GM18502 (cell line): Measurements from ENCODE around the gene VEGFA.

ENCODE experiments used
- ATAC-seq: cut with Tn5 transposase; IDR thresholded peaks from one replicate; pipeline ENCODE4 v1.9.1; 2021; ENCODE audit warnings: mild to moderate bottlenecking; ENCODE audit not compliant: unreplicated experiment, poor library complexity

Gene VEGFA

DNA sequence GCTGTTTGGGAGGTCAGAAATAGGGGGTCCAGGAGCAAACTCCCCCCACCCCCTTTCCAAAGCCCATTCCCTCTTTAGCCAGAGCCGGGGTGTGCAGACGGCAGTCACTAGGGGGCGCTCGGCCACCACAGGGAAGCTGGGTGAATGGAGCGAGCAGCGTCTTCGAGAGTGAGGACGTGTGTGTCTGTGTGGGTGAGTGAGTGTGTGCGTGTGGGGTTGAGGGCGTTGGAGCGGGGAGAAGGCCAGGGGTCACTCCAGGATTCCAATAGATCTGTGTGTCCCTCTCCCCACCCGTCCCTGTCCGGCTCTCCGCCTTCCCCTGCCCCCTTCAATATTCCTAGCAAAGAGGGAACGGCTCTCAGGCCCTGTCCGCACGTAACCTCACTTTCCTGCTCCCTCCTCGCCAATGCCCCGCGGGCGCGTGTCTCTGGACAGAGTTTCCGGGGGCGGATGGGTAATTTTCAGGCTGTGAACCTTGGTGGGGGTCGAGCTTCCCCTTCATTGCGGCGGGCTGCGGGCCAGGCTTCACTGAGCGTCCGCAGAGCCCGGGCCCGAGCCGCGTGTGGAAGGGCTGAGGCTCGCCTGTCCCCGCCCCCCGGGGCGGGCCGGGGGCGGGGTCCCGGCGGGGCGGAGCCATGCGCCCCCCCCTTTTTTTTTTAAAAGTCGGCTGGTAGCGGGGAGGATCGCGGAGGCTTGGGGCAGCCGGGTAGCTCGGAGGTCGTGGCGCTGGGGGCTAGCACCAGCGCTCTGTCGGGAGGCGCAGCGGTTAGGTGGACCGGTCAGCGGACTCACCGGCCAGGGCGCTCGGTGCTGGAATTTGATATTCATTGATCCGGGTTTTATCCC, at the start of gene VEGFA:
Gene VEGFA, plus strand, starts transcription at position 686 of the 846 bp plus-strand sequence.
- peak; percentile 59 for ATAC-seq

GRCh38 chr6:43720999-43721398, 49.0 kb upstream of the VEGFA start:
- ATAC-seq, result no peak

- ATAC-seq, result no peak
Measured at GRCh38 chr6:43722920-43723545, 47.0 kb upstream of the VEGFA start.

DNA sequence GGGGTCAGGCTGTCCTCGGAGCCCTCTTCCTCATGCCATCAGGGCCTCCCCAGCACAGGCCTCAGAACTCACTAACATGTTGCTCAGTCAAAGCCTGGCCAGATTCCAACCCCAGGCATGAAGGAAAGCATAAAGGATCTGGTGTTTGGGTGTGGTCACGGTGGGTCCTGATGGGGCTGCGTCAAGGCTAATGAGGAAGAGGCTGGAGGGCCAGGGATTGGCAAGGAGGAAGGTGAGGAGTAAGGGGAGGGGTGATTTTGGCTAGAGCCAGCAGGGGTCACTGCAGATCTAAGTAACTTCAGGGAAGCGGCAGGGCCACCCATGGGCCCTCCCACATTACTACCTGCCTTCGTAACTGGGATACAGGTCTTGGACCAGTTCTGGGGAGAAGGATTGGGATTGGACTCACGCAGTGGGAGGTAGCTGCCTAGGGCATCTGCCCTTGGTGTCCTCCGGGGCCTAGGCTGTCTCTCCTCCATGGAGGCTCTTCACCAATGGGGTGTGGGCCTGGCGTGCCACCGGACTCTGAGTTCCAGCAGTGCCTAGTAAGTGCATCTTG, 46.2 kb upstream of the VEGFA start:
- ATAC-seq, result peak; percentile 68

DNA sequence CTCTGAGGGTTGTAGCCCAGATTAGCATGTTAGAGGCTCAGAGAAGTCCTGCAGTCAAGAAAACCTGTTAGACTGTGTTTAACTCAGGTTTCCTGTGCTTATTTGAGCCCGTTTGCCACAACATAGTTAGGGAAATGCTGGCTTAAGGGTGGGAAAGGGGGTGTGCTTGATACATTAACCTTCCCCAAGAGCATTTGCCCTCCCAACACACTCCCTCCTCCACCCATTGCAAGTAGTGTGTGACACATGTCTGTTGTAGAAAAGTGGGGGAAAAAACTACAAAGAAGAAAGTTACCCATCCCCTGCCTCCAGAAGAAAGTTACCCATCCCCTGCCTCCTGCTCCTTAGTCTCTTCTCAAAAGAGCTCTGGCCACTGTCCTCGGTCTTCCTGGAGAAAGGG, 45.7 kb upstream of the VEGFA start:
- no peak for ATAC-seq

DNA sequence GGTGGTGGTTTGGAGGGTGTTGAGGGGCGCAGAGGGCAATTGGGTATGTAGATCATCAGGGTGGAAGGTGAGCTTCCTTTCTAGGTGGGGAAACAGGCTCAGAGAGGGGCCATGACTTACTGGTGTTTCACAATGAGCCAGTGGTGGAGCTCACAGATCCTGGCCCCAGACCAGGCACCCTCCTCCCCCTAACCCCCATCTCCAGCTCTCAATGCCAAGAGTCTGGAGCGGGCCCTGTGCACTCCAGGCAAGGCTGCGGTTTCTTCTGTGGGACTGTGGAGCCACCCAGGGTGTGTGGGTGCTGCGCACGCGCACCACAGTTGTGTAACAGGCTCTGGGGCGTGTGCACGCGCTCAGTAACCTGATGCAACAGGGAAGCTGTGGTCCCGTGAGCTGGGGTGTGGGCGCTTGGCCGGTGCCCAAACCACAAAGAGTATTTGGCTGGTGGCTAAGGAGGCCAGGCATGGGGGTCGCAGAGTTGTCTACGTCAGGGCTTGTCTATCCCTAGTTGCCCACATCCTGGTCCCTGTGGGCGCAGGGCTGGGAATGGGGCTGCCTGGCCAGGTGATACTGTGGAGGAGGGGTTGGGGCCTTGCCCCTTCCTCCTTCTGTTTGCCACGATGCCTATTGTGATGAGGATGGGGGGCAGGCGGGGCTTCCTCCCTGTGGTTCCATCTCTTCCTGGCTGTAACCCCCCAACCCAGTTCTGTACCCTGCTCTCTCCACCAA, 44.9 kb upstream of the VEGFA start:
- ATAC-seq, result peak; percentile 76

DNA sequence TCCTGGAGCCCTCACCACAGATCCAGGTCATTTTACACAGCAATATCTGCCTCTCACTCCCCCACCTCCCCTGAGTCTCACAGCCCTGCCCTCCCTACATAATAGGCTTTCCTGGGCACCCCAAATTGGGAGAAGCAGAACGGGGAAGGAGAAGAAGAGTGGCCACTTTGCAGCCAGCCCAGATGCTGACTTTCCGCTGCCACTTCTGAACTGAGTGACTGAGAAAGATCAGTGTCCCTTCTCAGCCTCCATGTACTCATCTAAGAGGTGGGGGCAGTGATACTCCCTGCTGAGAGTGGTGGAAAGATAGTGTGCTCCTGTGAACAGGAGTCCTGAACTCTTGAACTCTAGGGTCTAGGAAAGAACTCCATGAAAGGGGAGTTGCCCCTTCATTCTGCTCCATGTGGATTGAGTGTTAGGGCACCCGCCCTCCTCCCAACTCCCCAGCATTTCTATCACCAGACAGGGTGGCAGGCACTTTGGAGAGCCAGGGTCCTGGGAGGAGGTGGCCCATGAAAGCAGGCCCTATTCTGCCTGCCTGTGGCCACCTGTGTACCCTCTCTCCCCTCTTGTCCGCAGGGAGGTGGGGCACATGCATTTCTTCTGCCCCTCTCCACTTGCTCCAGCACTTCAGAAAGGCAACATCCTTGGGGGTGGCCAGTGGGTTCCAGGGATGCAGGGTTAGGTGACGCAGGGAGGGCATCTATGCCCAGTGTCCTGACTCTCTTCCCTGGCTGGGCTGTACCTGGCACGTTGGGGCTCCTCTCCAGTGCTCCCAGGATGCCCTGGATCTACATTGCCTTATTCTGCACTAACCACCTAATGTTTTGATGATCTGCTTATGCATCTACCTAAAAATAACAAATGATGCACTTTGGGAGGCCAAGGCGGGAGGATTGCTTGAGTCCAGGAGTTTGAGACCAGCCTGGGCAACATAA, 44.1 kb upstream of the VEGFA start:
- ATAC-seq, result no peak

- ATAC-seq, result no peak
Measured at GRCh38 chr6:43727634-43728033, 42.4 kb upstream of the VEGFA start.

- ATAC-seq, result no peak
Measured at GRCh38 chr6:43728586-43728985, 41.4 kb upstream of the VEGFA start.

DNA sequence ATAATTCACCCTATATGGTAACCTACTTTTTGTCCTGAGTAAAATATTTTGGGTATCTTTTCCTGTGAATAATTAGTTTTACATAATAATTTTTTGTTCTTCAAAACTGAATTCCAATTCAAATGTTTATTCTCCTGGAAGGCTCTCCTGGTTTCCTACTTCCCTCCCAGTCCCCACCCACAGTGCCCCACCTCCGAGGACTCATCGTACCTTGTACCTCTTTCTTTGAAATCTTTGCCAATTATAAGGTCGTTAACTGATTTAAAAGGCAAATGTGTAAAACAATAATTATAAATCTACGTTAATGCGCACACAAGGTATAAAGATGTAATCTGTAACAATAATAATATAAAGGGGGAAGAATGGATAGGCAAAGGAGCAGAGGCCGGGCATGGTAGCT, 40.5 kb upstream of the VEGFA start:
- no peak for ATAC-seq

GRCh38 chr6:43730634-43731033, 39.4 kb upstream of the VEGFA start:
- no peak for ATAC-seq

- no peak for ATAC-seq
Measured at GRCh38 chr6:43733471-43734293, 36.3 kb upstream of the VEGFA start.

DNA sequence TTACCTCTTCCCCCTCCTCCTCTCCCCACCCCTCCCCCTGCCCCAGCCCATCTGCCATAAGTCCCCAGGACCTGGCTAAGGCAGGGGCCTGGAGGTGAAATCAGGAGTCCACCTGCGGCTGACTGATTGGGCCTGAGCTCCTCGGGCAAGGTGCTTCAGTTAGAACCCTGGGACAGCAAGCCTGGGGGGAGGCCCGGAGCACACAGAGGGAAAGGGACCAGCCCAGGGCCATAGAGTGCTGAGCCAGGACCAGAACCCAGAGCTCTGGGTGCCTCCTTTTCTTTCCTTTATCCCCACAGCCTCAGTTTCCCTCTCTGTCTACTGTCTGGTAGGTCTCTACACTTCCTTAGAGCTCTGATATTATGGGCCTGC, 35.7 kb upstream of the VEGFA start:
- no peak for ATAC-seq

DNA sequence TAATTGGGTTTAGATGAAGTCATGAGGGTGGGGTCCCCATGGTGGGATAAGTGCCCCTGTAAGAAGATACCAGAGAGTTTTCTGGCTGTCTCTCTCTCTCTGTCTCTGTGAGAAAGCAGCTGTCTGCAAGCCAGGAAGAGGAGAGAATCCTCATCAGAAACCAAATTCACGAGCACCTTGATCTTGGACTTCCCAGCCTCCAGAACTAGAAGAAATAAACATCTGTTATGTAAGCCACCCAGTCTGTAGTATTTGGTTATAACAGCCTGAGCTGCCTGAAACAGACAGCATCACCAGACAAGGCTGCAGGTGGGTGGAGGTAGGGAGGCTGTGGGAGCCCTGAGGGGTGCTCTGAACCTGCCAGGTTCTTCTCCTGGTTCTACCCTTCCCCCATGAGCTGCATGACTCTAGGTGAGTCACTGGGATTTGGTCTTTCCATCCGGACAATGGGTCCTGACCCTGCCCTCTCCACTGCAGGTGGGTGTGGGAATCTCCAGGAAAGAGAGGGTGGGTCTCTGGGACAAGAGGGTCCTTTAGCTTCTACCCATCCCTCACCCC, 34.3 kb upstream of the VEGFA start:
- no peak for ATAC-seq

GRCh38 chr6:43736211-43736786, 33.7 kb upstream of the VEGFA start:
- ATAC-seq, result no peak

GRCh38 chr6:43736844-43737243, 33.2 kb upstream of the VEGFA start:
- ATAC-seq, result no peak

DNA sequence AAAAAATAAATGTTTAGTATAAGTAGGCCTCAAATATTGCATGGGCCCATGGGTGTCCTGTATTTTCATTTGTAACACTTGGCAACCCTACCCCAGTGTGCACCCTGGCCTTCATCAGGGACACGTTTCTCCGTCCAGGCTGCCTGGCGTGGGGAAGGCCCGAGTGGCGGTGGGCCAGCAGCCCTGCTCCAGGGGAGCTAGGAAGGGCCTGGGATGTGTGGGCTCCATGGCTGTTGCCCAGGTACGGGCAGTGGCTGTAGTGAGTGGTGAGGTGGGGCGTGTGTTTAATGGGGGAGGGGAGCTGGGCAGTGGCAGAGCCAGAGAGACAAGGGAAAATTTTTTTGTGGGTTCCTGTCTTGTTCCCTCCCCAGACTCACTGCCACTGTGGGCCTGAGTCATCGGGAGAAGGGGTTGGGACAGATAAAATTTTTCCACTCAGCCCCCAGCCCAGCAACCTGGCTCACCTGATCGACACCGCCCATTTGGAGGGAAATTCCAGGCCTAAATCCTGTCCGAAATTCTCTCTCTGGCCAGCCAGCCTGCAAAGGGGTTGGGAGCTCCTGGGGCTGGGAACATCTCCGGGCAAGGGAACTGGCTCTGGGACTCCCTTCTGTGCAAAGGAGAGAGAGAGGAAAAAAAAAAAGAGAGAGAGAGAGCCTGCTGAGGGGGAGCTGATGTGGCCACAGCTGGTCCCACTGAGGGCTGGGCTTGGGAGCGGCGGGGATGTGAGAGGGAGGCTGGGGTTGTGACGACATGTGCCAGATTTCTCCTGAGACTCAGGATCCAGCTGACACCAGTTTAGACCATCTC, 32.5 kb upstream of the VEGFA start:
- no peak for ATAC-seq

- no peak for ATAC-seq
Measured at GRCh38 chr6:43738267-43738676, 31.7 kb upstream of the VEGFA start.
